ENCODE data around the gene RASAL1. TPM values are rescaled to one million over a fixed set of nuclear protein-coding genes. Genes with fewer than 3 reads are reported as not detected.

The RASAL1 gene
- polyA plus RNA-seq, 5 donors: 0.15 to 0.56 (median 0.25) TPM

DNA sequence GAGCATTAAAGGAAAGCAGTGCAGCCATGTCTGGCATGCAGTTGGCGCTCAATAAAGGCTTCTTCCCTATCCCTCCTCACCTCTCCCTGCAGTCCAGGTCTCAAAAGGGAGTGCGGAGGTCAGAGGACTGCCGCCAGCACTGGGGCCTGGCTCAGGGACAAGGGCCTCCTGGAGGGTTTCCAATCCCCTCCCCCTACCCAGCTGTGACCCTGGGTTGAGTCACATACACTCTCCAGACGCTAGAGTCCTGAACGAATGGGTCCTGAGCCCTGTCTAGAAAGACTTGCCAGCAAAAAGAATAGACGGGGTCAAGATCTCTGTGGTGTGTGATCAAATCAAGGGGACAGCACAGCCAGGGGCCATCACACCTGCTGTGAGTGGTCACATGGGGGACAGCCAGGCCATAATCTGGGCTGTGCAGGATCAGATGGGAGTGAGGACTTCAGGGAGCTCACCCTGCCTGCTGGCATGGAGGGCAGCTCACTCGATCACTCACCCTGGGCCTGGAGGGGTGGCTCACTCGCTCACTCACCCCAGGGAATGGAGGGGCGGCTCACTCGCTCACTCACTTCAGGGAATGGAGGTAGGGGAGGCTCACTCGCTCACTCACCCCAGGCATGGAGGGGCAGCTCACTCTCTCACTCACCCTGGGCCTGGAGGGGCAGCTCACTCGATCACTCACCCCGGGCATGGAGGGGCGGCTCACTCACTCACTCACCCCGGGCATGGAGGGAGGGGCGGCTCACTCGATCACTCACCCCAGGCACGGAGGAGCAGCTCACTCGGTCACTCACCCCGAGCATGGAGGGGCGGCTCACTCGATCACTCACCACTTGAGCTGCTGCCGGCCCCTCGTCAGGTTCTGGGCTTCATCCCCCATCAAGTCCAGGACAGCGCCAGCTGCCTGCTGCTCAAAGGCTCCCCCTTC lies 26.8 kb upstream of the RASAL1 start:
- no peak for DNase-seq

- no peak for DNase-seq
These were observed 26.0 kb upstream of the RASAL1 start for GRCh38 chr12:113161415-113162016.

DNA sequence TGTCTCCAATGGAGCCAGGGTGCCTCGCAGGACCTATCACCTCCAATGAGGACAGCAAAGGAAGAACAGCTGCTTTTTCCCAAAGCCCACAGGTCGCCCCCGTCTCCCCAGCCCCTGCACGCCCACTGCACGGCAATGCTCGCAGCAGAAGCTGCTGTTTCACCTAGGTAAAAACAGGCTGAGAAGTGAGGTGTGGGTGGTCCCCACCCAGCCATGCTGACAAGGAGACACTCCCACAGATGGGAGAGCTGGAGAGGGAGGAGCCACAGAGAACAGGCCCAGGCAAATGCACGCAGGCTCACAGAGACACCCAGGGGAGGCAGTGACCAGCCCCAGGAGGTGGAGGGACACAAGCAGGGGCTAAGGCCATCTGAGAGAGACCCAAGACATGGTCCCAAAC lies 24.4 kb upstream of the RASAL1 start:
- no peak for DNase-seq

- no peak for DNase-seq
These were observed 23.1 kb upstream of the RASAL1 start for GRCh38 chr12:113158439-113159203.

- DNase-seq: no peak
These were observed 21.8 kb upstream of the RASAL1 start for GRCh38 chr12:113157218-113157859.

DNA sequence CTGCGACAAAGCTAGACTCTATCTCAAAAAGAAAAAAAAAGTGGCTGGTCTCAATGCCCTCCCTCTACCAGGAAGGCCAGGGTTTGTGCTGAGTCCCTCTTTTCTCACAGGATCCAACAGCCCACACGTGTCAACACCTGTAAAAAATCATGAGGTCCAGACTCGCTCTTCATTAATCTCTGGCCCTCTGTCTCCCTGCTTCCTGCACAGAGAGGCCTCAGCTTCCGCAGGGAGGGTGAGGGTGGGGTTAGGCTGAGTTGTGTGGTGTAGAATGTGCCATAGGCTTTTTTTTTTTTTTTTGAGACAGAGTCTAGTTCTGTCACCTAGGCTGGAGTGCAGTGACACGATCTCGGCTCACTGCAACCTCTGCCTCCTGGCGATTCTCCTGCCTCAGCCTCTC lies 20.1 kb upstream of the RASAL1 start:
- no peak for DNase-seq

- DNase-seq: no peak
These were observed 19.5 kb upstream of the RASAL1 start for GRCh38 chr12:113155060-113155459.

DNA sequence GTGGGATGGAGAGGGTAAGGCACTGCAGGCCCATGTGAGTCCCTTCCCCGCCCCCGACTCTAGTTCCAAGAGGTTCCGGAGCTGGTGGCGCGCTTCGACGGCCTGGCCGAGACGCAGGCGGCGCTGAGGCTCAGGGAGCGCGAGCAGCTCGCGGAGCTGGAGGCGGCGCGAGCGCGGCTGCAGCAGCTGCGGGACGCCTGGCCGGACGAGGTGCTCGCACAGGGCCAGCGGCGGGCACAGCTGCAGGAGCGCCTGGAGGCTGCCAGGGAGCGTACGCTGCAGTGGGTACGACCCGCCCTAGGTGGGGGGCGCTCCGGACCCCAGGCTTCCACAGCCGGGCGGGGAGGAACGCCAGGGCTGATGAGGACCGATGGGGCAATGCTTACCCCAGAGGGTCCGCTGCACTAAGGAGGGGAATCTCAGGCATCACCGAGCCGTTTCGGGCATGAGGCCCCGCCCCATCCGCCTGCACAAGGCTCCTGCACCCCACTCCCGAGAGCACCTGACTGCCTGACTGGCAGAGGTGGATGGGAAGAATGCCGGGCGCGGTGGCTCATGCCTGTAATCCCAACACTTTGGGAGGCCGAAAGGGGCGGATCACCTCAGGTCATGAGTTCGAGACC lies 18.9 kb upstream of the RASAL1 start:
- DNase-seq: no peak

- DNase-seq: peak; percentile 53 to 59
These were observed 17.6 kb upstream of the RASAL1 start for GRCh38 chr12:113152835-113153814.

- DNase-seq: no peak
These were observed 16.8 kb upstream of the RASAL1 start for GRCh38 chr12:113152196-113152834.

DNA sequence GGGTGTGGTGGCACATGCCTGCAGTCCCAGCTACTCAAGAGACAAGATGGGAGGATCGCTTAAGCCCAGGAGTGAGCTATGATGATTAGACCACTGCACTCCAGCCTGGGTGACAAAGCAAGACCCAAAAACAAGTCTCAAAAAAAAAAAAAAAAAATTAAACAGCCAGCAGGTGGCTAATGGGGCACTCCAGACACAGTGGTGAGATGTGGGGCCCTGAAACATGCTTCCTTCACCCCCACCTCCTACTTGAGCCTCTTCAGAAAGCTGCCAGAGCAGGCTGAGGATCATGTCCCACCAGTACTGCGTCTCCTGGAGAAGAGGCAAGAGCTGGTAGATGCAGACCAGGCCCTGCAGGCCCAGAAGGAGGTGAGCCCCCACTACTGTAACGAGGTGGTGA lies 16.1 kb upstream of the RASAL1 start:
- no peak for DNase-seq

- DNase-seq: peak; percentile 67 to 76
These were observed 14.0 kb upstream of the RASAL1 start, which contains the start of gene CFAP73 for GRCh38 chr12:113149361-113150150. TSS of gene CFAP73 (plus strand) at chr12:113149724. CDS start at chr12:113149858, 134 bp downstream.

GRCh38 chr12:113146999-113147398 lies 11.4 kb upstream of the RASAL1 start:
- no peak for DNase-seq

GRCh38 chr12:113145720-113146551 lies 10.4 kb upstream of the RASAL1 start:
- DNase-seq: no peak

DNA sequence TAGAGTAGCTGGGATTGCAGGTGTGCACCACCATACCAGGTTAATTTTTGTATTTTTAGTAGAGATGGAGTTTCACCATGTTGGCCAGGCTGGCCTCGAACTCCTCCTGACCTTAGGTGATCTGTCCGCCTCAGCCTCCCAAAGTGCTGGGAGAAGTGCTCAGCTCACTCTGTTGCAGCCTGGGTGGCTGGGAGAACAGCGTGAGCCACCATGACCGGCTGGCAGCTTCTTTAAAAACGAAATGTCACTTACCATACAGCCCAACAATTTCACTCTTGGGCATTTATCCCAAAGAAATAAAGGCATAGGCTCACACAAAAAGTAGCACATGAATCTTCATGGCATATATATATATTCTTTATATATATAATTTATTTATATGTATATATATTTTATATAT lies 9.2 kb upstream of the RASAL1 start:
- no peak for DNase-seq

DNA sequence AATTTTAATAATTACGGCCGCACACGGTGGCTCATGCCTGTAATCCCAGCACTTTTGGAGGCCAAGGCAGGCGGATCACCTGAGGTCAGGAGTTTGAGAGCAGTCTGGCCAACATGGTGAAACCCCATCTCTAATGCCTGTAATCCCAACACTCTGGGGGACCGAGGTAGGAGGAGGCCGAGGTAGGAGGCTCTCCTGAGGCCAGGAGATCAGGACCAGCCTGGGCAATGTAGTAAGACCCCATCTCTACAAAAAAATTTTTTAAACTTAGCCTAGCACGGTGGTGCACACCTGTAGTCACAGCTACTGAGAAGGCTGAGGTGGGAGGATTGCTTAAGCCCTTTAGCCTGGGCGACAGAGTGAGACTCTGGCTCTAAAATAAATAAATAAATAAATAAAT lies 8.4 kb upstream of the RASAL1 start:
- no peak for DNase-seq

- DNase-seq: no peak
These were observed 7.3 kb upstream of the RASAL1 start for GRCh38 chr12:113142886-113143332.

Data from right lung (tissue), 5 donors.